IMR-90 (cell line): ENCODE results near the gene PXYLP1. TPM values are rescaled to one million over a fixed set of nuclear protein-coding genes. Genes with fewer than 3 reads are reported as not detected.

ENCODE experiments used
- ATAC-seq: fragments of 200-7000 bp; cut with Tn5 transposase; 2 replicates; pipeline ENCODE4 v1.9.1; 2020; ENCODE audit warnings: low read depth, mild to moderate bottlenecking, moderate library complexity
- BruUV-seq: library from RNA; stranded (reverse); fragments of 400-500 nt; replicated peaks from 2 replicates; lab custom pipeline; 2021; lab: Mats Ljungman, UMichigan
- CTCF ChIA-PET: fragments of 300-600 bp; formaldehyde crosslinking; extraction: SDS; loops from one replicate; lab custom pipeline; 2021; ENCODE audit warnings: antibody characterized with exemption; lab: Yijun Ruan, JAX
- POLR2A ChIA-PET: fragments of 300-600 bp; sonication (Branson Sonifier 250); formaldehyde crosslinking; loops from one replicate; lab custom pipeline; 2022; ENCODE audit warnings: antibody characterized with exemption; ENCODE audit not compliant: unreplicated experiment; lab: Charles Lee
- DNase-seq: peaks from one replicate; pipeline ENCODE4 v3.0.0; 2013
- H2AFZ ChIP-seq: replicated peaks from 2 replicates; pipeline ENCODE3; 2013; ENCODE audit warnings: low read length, mild to moderate bottlenecking; ENCODE audit not compliant: poor library complexity
- H2AK5ac ChIP-seq: 2 replicates; pipeline ENCODE4 v1.6.1; 2013; ENCODE audit warnings: low read depth, low read length, inconsistent platforms
- H2AK9ac ChIP-seq: replicated peaks from 2 replicates; pipeline ENCODE3; 2013; ENCODE audit warnings: mild to moderate bottlenecking, low read depth, low read length, moderate library complexity; ENCODE audit not compliant: poor library complexity
- H2BK120ac ChIP-seq: 2 replicates; pipeline ENCODE4 v1.6.1; 2013; ENCODE audit warnings: low read depth, low read length, inconsistent platforms
- H2BK15ac ChIP-seq: 3 replicates; pipeline ENCODE4 v1.6.1; 2013; ENCODE audit warnings: low read depth, low read length, inconsistent platforms
- H2BK20ac ChIP-seq: 2 replicates; pipeline ENCODE4 v1.6.1; 2013; ENCODE audit warnings: low read depth, mild to moderate bottlenecking, inconsistent platforms, low read length, moderate library complexity
- H2BK5ac ChIP-seq: 2 replicates; pipeline ENCODE4 v1.6.1; 2013; ENCODE audit warnings: mild to moderate bottlenecking, low read depth, low read length, inconsistent platforms; ENCODE audit not compliant: poor library complexity, severe bottlenecking
- H3K14ac ChIP-seq: replicated peaks from 2 replicates; pipeline ENCODE4 v1.6.1; 2013; ENCODE audit warnings: low read depth, low read length, inconsistent platforms
- H3K18ac ChIP-seq: 2 replicates; pipeline ENCODE4 v1.6.1; 2013; ENCODE audit warnings: low read depth, low read length, control low read depth
- H3K23ac ChIP-seq: 2 replicates; pipeline ENCODE4 v1.6.1; 2013; ENCODE audit warnings: low read depth, low read length, inconsistent platforms
- H3K27ac ChIP-seq: 2 replicates; pipeline ENCODE4 v1.5.1; 2013; ENCODE audit warnings: mild to moderate bottlenecking, control low read depth, low read length; ENCODE audit not compliant: insufficient read depth
- H3K27me3 ChIP-seq: 2 replicates; pipeline ENCODE4 v1.6.1; 2013; ENCODE audit warnings: low read length; ENCODE audit not compliant: control insufficient read depth, insufficient read depth
- H3K36me3 ChIP-seq: 2 replicates; pipeline ENCODE4 v1.6.1; 2013; ENCODE audit warnings: low read length, mixed read lengths; ENCODE audit not compliant: control insufficient read depth, insufficient read depth
- H3K4ac ChIP-seq: 2 replicates; pipeline ENCODE4 v1.6.1; 2013; ENCODE audit warnings: low read depth, low read length, inconsistent platforms
- H3K4me1 ChIP-seq: 2 replicates; pipeline ENCODE4 v1.6.1; 2013; ENCODE audit warnings: low read length, mixed read lengths; ENCODE audit not compliant: control insufficient read depth, insufficient read depth
- H3K4me2 ChIP-seq: 2 replicates; pipeline ENCODE4 v1.6.1; 2013; ENCODE audit warnings: low read depth, mild to moderate bottlenecking, control low read depth, low read length, moderate library complexity
- H3K4me3 ChIP-seq: 2 replicates; pipeline ENCODE4 v1.5.1; 2013; ENCODE audit warnings: low read depth, mild to moderate bottlenecking, control low read depth, low read length, moderate library complexity; ENCODE audit not compliant: insufficient read depth
- H3K56ac ChIP-seq: 2 replicates; pipeline ENCODE4 v1.6.1; 2013; ENCODE audit warnings: low read length, inconsistent platforms; ENCODE audit not compliant: insufficient read depth; ENCODE audit errors: extremely low read depth
- H3K79me1 ChIP-seq, 2 experiments: 2 replicates each; pipeline ENCODE4 v1.6.1; 2013; ENCODE audit warnings: low read length in 2 of 2, inconsistent platforms in 1 of 2, low read depth in 1 of 2
- H3K9ac ChIP-seq: 2 replicates; pipeline ENCODE4 v1.6.1; 2013; ENCODE audit warnings: low read depth, low read length, control low read depth
- H3K9me1 ChIP-seq: 2 replicates; pipeline ENCODE4 v1.6.1; 2013; ENCODE audit warnings: low read length, inconsistent platforms; ENCODE audit not compliant: insufficient read depth
- H3K9me3 ChIP-seq: 2 replicates; pipeline ENCODE4 v1.6.1; 2013; ENCODE audit warnings: low read length; ENCODE audit not compliant: control insufficient read depth, insufficient read depth
- H4K20me1 ChIP-seq: 2 replicates; pipeline ENCODE4 v1.6.1; 2013; ENCODE audit warnings: low read length, inconsistent platforms; ENCODE audit not compliant: insufficient read depth
- H4K5ac ChIP-seq: 2 replicates; pipeline ENCODE4 v1.6.1; 2013; ENCODE audit warnings: mild to moderate bottlenecking, low read depth, low read length, control low read depth
- H4K8ac ChIP-seq, 2 experiments: 2 replicates each; pipeline ENCODE4 v1.6.1; 2013; ENCODE audit warnings: low read depth in 2 of 2, low read length in 2 of 2, control low read depth in 1 of 2, inconsistent platforms in 1 of 2
- H4K91ac ChIP-seq: 2 replicates; pipeline ENCODE4 v1.6.1; 2013; ENCODE audit warnings: low read depth, low read length, inconsistent platforms; ENCODE audit not compliant: insufficient read depth
- BHLHE40 ChIP-seq: fragments of 150-350 bp; IDR thresholded peaks from 2 replicates; pipeline ENCODE4 v1.6.1; 2016; ENCODE audit warnings: mild to moderate bottlenecking, low read depth, low read length
- CEBPB ChIP-seq: IDR thresholded peaks from 2 replicates; pipeline ENCODE4 v1.6.1; 2012; ENCODE audit warnings: low read depth, low read length, improper control_type of control experiment
- CHD1 ChIP-seq: IDR thresholded peaks from 2 replicates; pipeline ENCODE4 v1.6.1; 2012; ENCODE audit warnings: low read depth, low read length, improper control_type of control experiment
- FOS ChIP-seq: fragments of 150-350 bp; IDR thresholded peaks from 2 replicates; pipeline ENCODE4 v1.6.1; 2016; ENCODE audit warnings: low read depth, low read length
- MAFK ChIP-seq: IDR thresholded peaks from 2 replicates; pipeline ENCODE4 v1.6.1; 2012; ENCODE audit warnings: low read depth, low read length, improper control_type of control experiment
- MAZ ChIP-seq: IDR thresholded peaks from 2 replicates; pipeline ENCODE4 v1.6.1; 2012; ENCODE audit warnings: low read depth, mild to moderate bottlenecking, low read length, improper control_type of control experiment, moderate library complexity, borderline replicate concordance
- MXI1 ChIP-seq: IDR thresholded peaks from 2 replicates; pipeline ENCODE4 v1.6.1; 2012; ENCODE audit warnings: low read depth, mild to moderate bottlenecking, low read length, moderate library complexity, borderline replicate concordance
- NFE2L2 ChIP-seq: fragments of 150-350 bp; IDR thresholded peaks from 2 replicates; pipeline ENCODE4 v1.6.1; 2016; ENCODE audit warnings: low read depth, mild to moderate bottlenecking, low read length
- POLR2A ChIP-seq: IDR thresholded peaks from 2 replicates; pipeline ENCODE4 v1.6.1; 2012; ENCODE audit warnings: mild to moderate bottlenecking, low read depth, low read length
- RAD21 ChIP-seq: IDR thresholded peaks from 2 replicates; pipeline ENCODE4 v1.6.1; 2012; ENCODE audit warnings: low read length, improper control_type of control experiment
- RCOR1 ChIP-seq: IDR thresholded peaks from 2 replicates; pipeline ENCODE4 v1.6.1; 2012; ENCODE audit warnings: mild to moderate bottlenecking, low read length, improper control_type of control experiment; ENCODE audit not compliant: insufficient replicate concordance
- RFX5 ChIP-seq: IDR thresholded peaks from 2 replicates; pipeline ENCODE4 v1.8.0; 2012; ENCODE audit warnings: low read depth, mild to moderate bottlenecking, low read length, moderate library complexity
- SMC3 ChIP-seq: fragments of 150-350 bp; IDR thresholded peaks from 2 replicates; pipeline ENCODE4 v1.6.1; 2016; ENCODE audit warnings: low read depth, mild to moderate bottlenecking, antibody characterized with exemption, low read length, moderate library complexity
- USF2 ChIP-seq: fragments of 150-350 bp; IDR thresholded peaks from 2 replicates; pipeline ENCODE4 v1.6.1; 2017; ENCODE audit warnings: mild to moderate bottlenecking, antibody characterized with exemption, low read length, low read depth
- WGBS, 2 experiments: methylation state at CpG; one replicate each; pipeline versions ENCODE4 v1.1.5 to v1.1.7; 2013; ENCODE audit warnings: missing lambda C conversion rate in 2 of 2; ENCODE audit not compliant: insufficient read length in 1 of 2; ENCODE audit errors: extremely low coverage in 2 of 2; 5-methylcytosine and 5-hydroxymethylcytosine counted together
- dilution Hi-C: fragments of 300-500 bp; cut with HindIII; formaldehyde crosslinking; loops from one replicate; pipeline ENCODE4 v1.14.3; 2018; ENCODE audit warnings: low sequenced_read_pairs; ENCODE audit not compliant: unreplicated experiment
- in situ Hi-C: fragments of 300-500 bp; cut with MboI; formaldehyde crosslinking; loops from 3 replicates; pipeline ENCODE4 v1.14.3; 2019; ENCODE audit warnings: low sequenced_read_pairs, inconsistent platforms, mixed read lengths
- intact Hi-C: fragments of 100-400 bp; cut with micrococcal nuclease; formaldehyde crosslinking; loops from 2 replicates; pipeline ENCODE4 v1.10.0; 2022
- polyA plus RNA-seq, 3 experiments: library from polyadenylated mRNA; depleted of rRNA; stranded (reverse); fragments of >200 nt; gene quantifications; 2 replicates each; pipeline ENCODE4 v1.2.3, GENCODE V29; 2012; ENCODE audit warnings: low replicate concordance in 1 of 3
- total RNA-seq: library from RNA; depleted of rRNA; stranded (reverse); fragments of >200 nt; gene quantifications from 2 replicates; pipeline ENCODE4 v1.2.3, GENCODE V29; 2012
- TF ChIP-seq, protein P1 (sequence below): conservative IDR thresholded peaks from 2 replicates; pipeline ENCODE4 v1.5.1; 2012; ENCODE audit warnings: mild to moderate bottlenecking, low read depth, low read length, improper control_type of control experiment
- TF ChIP-seq, protein P2 (sequence below): fragments of 150-350 bp; IDR thresholded peaks from 2 replicates; pipeline ENCODE4 v1.6.1; 2016; ENCODE audit warnings: low read depth, mild to moderate bottlenecking, low read length, moderate library complexity, borderline replicate concordance

Gene PXYLP1
- total and polyA plus RNA-seq, 2 of the 4 experiments (the other 2 are of a cell fraction): 11.7 to 15.6 TPM

DNA sequence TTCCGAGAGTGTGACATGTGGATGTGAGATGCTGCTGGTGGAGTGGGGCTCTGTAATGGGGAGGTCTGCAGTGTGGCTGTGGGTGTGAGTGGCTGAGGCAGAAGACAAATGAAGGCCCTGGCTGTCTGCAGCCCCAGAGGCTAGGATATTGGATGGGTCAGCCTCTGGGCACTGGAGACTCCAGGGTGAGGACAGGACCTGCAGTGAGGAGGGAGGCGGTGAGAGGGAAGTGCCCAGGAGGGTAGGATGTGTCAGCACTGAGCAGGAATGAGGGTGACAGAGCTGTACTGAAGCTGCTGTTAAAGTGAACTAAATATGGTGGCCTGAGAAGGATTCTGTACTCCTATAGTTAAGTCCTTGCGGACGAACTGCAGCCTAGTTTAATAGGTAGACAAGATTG lies 27.3 kb upstream of the PXYLP1 start:
- POLR2A ChIA-PET: no interaction called here
- H3K4me3 ChIP-seq: no peak overlapping the region
- no peak overlapping the region for H2AFZ ChIP-seq
- no peak overlapping the region for H2BK15ac ChIP-seq
- in situ Hi-C loops: no loop called here
- H3K79me1 ChIP-seq: no peaks in the 10 kb centered on the region
- 45% methylated on average over 1 of the region's 4 CpGs; no CpG with 5 or more reads in 1 of the 2 experiments for WGBS, 2 experiments
- H2BK20ac ChIP-seq: no peak overlapping the region
- no peak overlapping the region for H3K4me2 ChIP-seq
- H4K91ac ChIP-seq: no peak overlapping the region
- H3K9me1 ChIP-seq: no peaks in the 10 kb centered on the region
- H2BK5ac ChIP-seq: no peak overlapping the region
- H3K18ac ChIP-seq: no peak overlapping the region
- no peaks in the 10 kb centered on the region for H3K36me3 ChIP-seq
- no TSS peak for BruUV-seq
- no peak overlapping the region for H4K5ac ChIP-seq
- no peak for DNase-seq
- CTCF ChIA-PET: interaction anchor here (1.3 kb wide), 1 partner anchor 12 kb away, joined by 3 read pairs; no protein-coding TSS in a partner anchor
- H3K27me3 ChIP-seq: peaks cover 16% of the 10 kb centered on the region
- no peak overlapping the region for H2AK5ac ChIP-seq
- ATAC-seq: no peak
- no peak overlapping the region for H3K56ac ChIP-seq
- H3K9ac ChIP-seq: no peak overlapping the region
- no peak overlapping the region for H2BK120ac ChIP-seq
- no peak overlapping the region for H4K8ac ChIP-seq
- H4K20me1 ChIP-seq: no peaks in the 10 kb centered on the region
- no peak overlapping the region for H2AK9ac ChIP-seq
- dilution Hi-C loops: no loop called here
- no peaks in the 10 kb centered on the region for H3K9me3 ChIP-seq
- intact Hi-C loops: no loop called here
- no peak overlapping the region for H3K14ac ChIP-seq
- no peaks in the 10 kb centered on the region for H3K4me1 ChIP-seq
- H3K27ac ChIP-seq: no peak overlapping the region
- no peak overlapping the region for H3K23ac ChIP-seq
- no peak overlapping the region for H3K4ac ChIP-seq
- TF ChIP-seq BHLHE40 (no peak), SMC3 (no peak), MAFK (no peak), RCOR1 (no peak), USF2 (no peak), CHD1 (no peak), NFE2L2 (no peak), FOS (no peak), CEBPB (no peak), POLR2A (no peak), MAZ (no peak), RFX5 (no peak), RAD21 (no peak), MXI1 (no peak)
- TF ChIP-seq, protein P1, sequence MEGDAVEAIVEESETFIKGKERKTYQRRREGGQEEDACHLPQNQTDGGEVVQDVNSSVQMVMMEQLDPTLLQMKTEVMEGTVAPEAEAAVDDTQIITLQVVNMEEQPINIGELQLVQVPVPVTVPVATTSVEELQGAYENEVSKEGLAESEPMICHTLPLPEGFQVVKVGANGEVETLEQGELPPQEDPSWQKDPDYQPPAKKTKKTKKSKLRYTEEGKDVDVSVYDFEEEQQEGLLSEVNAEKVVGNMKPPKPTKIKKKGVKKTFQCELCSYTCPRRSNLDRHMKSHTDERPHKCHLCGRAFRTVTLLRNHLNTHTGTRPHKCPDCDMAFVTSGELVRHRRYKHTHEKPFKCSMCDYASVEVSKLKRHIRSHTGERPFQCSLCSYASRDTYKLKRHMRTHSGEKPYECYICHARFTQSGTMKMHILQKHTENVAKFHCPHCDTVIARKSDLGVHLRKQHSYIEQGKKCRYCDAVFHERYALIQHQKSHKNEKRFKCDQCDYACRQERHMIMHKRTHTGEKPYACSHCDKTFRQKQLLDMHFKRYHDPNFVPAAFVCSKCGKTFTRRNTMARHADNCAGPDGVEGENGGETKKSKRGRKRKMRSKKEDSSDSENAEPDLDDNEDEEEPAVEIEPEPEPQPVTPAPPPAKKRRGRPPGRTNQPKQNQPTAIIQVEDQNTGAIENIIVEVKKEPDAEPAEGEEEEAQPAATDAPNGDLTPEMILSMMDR: no peak
- TF ChIP-seq, protein P2, sequence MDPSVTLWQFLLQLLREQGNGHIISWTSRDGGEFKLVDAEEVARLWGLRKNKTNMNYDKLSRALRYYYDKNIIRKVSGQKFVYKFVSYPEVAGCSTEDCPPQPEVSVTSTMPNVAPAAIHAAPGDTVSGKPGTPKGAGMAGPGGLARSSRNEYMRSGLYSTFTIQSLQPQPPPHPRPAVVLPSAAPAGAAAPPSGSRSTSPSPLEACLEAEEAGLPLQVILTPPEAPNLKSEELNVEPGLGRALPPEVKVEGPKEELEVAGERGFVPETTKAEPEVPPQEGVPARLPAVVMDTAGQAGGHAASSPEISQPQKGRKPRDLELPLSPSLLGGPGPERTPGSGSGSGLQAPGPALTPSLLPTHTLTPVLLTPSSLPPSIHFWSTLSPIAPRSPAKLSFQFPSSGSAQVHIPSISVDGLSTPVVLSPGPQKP: no peak
